Retina (tissue), 1 donor: ENCODE data around the gene CCDC117.

ENCODE experiments used
- DNase-seq: peaks from one replicate; pipeline ENCODE4 v3.0.0-alpha.2; 2016

Gene CCDC117

GRCh38 chr22:28830441-28830840 lies 57.9 kb downstream of the CCDC117 start:
- no peak for DNase-seq

- DNase-seq: no peak
Measured at GRCh38 chr22:28831140-28832072, 58.9 kb downstream of the CCDC117 start.

GRCh38 chr22:28832731-28833130 lies 60.2 kb downstream of the CCDC117 start:
- no peak for DNase-seq

- DNase-seq: no peak
Measured at GRCh38 chr22:28833276-28833923, 60.9 kb downstream of the CCDC117 start.

- no peak for DNase-seq
Measured at GRCh38 chr22:28835630-28836189, 63.2 kb downstream of the CCDC117 start.

- no peak for DNase-seq
Measured at GRCh38 chr22:28837640-28838039, 65.1 kb downstream of the CCDC117 start.
